GM12865 (cell line): ENCODE results near the gene JDP2.

Experiments
- DNase-seq: peaks from one replicate; pipeline ENCODE4 v3.0.0; 2010; ENCODE audit warnings: low read depth
- H3K4me3 ChIP-seq: 2 replicates; pipeline ENCODE4 v1.5.1; 2011; ENCODE audit warnings: mild to moderate bottlenecking, low read depth, low read length, control low read depth
- CTCF ChIP-seq: IDR thresholded peaks from 2 replicates; pipeline ENCODE4 v1.5.1; 2011; ENCODE audit warnings: low read length, control low read depth, low read depth, inconsistent platforms; ENCODE audit not compliant: insufficient read depth; ENCODE audit errors: missing control alignments

JDP2 gene

GRCh38 chr14:75448209-75448608 is 20.4 kb downstream of the JDP2 start:
- TF ChIP-seq CTCF = no peak
- no peak for DNase-seq

GRCh38 chr14:75449036-75449435 is 21.2 kb downstream of the JDP2 start:
- no peak for TF ChIP-seq CTCF
- no peak overlapping the region for H3K4me3 ChIP-seq

More at GRCh38 chr14:75448209-75448608, 20.4 kb downstream of the JDP2 start:
- H3K4me3 ChIP-seq = no peak overlapping the region

GRCh38 chr14:75449696-75450095 is 21.9 kb downstream of the JDP2 start:
- TF ChIP-seq CTCF = no peak
- no peak for DNase-seq
- no peak overlapping the region for H3K4me3 ChIP-seq

More at GRCh38 chr14:75449036-75449435, 21.2 kb downstream of the JDP2 start:
- no peak for DNase-seq

- DNase-seq = no peak
- H3K4me3 ChIP-seq = no peak overlapping the region
- no peak for TF ChIP-seq CTCF
Measured at GRCh38 chr14:75450381-75451276, 22.8 kb downstream of the JDP2 start.

- no peak for DNase-seq
- TF ChIP-seq CTCF = no peak
- H3K4me3 ChIP-seq = no peak overlapping the region
Measured at GRCh38 chr14:75452324-75452723, 24.5 kb downstream of the JDP2 start.

GRCh38 chr14:75452900-75453816 is 25.3 kb downstream of the JDP2 start:
- DNase-seq = no peak
- H3K4me3 ChIP-seq = no peak overlapping the region
- TF ChIP-seq CTCF = no peak
